H4 (cell line): ENCODE measurements around the gene KLHL26. TPM values are rescaled to one million over a fixed set of nuclear protein-coding genes. Genes with fewer than 3 reads are reported as not detected.

ENCODE experiments used
- DNase-seq: peaks from one replicate; pipeline ENCODE4 v3.0.0-alpha.2; 2015; ENCODE audit warnings: low spot score
- total RNA-seq: library from RNA; depleted of rRNA; stranded (reverse); fragments of >200 nt; shearing (Covaris generic); gene quantifications from 2 replicates; pipeline ENCODE4 v1.2.3, GENCODE V29; 2014

Gene KLHL26
- total RNA-seq, 1 experiment from 2014 or later: 2.3 TPM

- DNase-seq: no peak
Observed at GRCh38 chr19:18613589-18614234, 23.1 kb upstream of the KLHL26 start.

GRCh38 chr19:18616023-18616422 lies 20.8 kb upstream of the KLHL26 start:
- no peak for DNase-seq

DNA sequence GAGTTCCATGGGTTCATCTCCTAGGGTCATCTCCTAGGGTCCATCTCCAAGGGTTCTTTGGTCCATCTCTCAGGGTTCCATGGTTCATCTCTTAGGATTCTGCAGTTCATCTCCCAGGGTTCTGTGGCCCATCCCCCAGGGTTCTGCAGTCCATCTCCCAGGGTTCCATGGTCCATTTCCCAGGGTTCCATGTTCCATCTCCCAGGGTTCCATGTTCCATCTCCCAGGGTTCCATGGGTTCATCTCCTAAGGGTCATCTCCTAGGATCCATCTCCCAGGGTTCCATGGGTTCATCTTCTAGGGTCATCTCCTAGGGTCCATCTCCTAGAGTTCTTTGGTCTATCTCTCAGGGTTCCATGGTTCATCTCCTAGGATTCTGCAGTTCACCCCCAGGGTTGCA lies 19.3 kb upstream of the KLHL26 start:
- no peak for DNase-seq

GRCh38 chr19:18618236-18618635 lies 18.6 kb upstream of the KLHL26 start:
- no peak for DNase-seq

- DNase-seq: no peak
Observed at GRCh38 chr19:18620311-18620710, 16.5 kb upstream of the KLHL26 start.

GRCh38 chr19:18620902-18621301 lies 15.9 kb upstream of the KLHL26 start:
- DNase-seq: no peak

- DNase-seq: no peak
Observed at GRCh38 chr19:18626906-18627305, 9.9 kb upstream of the KLHL26 start.

GRCh38 chr19:18629166-18630088 lies 7.4 kb upstream of the KLHL26 start:
- no peak for DNase-seq

GRCh38 chr19:18633321-18633720 lies 3.5 kb upstream of the KLHL26 start:
- DNase-seq: no peak

DNA sequence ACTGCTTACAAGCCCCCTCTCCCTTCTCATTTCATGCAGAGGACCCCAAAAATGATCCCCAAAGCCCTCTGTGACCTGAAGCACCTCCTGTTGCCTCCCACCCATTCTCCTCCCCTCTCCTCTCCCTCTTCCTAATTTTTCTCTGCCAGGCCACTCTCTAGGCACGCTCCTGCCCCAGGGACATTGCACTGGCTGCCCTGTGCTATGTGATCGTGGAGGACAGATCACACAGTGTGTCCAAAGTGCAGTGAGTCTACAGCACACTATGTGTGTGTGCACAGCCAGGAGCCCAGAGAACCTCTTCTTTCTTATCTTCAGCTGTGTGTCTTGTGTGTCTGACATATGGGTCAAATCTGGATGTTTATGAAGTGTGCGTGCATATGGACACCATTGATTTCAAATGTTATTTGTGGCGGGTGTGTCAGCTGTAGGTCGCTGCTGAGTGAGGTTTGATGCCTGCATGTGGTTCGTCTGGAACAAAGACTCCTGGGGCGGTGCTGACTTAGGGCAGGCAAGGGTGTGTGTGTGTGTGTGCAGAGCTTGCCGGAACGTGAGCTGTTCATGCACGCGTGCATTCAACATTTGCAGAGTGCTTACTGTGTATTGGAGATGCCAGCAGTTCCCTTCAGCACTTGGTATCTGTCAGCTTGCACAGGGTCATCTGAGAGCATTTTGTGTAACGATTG lies 2.1 kb upstream of the KLHL26 start:
- DNase-seq: no peak

- DNase-seq: no peak
Observed at GRCh38 chr19:18635831-18636182, 1.0 kb upstream of the KLHL26 start.

DNA sequence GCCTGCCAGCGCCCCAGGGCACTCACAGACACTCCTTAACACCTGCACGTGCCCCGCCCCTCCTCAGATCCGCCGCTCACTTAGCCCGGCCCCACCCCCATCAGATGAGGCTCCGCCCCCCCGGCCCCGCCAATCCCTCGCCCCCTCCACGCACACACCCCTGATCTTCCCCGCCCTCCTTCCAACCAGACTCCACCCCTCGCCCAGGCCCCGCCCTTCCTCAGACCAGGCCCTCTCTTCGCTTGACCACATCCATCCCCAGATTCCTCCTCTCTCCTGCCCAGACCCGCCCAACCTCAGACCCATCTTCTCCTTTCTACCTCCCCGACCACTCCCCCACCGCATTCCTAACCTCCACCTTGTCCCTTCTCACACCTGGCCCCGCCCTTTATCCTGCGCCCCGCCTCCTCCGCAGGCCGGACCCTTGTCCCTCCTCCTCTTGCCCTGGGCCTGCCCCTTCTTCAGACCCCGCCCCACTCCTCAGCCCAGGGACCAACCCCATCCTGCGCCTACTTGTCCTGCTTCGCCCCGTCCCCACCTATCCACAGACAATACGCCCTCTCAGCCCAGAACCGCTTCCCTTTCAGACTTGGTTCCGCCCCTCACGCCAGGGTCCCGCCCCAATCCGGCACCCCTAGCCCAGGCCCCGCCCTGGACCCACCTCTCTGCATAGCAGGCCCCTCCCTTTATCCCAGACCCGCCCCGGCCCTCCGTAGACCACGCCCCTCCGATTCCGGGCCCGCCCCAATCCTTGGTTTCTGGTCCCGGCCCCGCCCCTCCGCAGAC lies 452 bp upstream of the KLHL26 start:
- peak; percentile 97 for DNase-seq

GRCh38 chr19:18637673-18638630 lies 1.1 kb downstream of the KLHL26 start:
- no peak for DNase-seq

DNA sequence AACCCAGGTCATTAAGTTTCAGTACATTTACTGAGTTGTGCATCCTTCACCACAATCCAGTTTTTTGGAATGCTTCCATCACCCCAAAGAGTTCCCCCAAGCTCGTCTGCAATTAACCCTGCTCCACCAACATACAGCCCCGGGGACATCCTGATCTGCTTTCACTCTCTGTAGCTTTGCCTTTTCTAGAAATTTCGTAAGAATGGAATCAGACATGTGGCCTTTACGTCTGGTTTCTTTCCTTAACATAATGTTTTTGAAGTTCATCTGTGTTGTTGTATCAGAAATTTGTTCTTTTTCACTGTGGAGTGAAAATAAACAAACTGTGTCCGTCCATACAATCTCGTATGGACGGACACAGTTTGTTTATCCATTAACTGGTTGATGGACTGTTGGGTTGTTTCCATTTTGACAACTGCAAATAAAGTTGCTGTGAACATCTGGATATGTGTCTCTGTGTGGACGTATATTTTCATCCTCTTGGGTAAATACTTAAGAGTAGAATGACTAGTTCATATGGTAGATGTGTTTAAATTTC lies 2.9 kb downstream of the KLHL26 start:
- DNase-seq: no peak

GRCh38 chr19:18644196-18645034 lies 7.6 kb downstream of the KLHL26 start:
- DNase-seq: no peak

GRCh38 chr19:18645035-18645511 lies 8.2 kb downstream of the KLHL26 start:
- DNase-seq: no peak

DNA sequence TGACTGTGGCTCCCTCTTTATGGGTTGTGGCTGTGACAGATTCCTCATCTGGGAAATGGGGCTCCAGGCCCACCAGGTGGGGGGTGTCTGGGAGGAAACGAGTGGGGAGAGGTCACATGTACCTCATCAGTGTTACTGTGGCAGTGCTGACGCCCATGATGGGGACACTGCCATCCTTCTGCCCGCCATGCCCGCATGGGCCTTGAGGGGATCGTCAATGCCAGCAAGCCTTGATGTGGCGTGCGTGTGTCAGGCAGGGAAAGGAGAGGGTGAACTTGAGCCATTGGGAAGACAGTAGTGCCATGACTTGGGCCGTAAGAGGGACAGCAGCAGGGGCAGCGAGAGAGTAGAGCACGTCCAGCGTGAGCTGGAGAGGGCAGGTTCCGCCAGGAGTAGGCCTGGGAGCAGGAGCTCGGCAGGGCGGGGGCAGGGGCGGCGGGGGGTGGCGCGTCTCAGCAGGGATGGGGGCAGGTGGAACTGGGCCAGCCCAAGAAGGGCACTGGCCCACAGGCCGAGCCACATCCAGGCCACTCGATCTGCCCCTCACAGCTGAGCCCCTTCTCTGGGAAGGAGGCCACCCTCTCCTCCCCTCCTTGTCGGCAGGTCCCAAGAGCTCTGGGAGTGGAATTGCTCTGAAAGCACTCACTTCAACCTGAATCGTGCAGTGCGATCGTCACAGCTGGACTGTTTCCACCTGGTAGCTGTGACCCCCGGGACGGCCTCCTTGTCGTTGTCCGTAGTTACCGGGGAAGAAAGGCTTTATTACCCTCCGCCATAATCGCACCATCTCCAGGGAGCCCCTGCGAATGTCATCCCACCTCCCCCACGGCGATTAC lies 9.9 kb downstream of the KLHL26 start:
- no peak for DNase-seq

GRCh38 chr19:18647371-18647767 lies 10.5 kb downstream of the KLHL26 start:
- no peak for DNase-seq
